ENCODE results near the gene RSU1. TPM values are rescaled to one million over a fixed set of nuclear protein-coding genes. Genes with fewer than 3 reads are reported as not detected.
"Not testable (repeated sequence)": the region's sequence is repeated elsewhere in the genome, so short reads cannot be mapped to it uniquely, and the experiment has no call there.

The RSU1 gene
- total RNA-seq, 1 experiment from 2014 or later: 44.5 TPM

DNA sequence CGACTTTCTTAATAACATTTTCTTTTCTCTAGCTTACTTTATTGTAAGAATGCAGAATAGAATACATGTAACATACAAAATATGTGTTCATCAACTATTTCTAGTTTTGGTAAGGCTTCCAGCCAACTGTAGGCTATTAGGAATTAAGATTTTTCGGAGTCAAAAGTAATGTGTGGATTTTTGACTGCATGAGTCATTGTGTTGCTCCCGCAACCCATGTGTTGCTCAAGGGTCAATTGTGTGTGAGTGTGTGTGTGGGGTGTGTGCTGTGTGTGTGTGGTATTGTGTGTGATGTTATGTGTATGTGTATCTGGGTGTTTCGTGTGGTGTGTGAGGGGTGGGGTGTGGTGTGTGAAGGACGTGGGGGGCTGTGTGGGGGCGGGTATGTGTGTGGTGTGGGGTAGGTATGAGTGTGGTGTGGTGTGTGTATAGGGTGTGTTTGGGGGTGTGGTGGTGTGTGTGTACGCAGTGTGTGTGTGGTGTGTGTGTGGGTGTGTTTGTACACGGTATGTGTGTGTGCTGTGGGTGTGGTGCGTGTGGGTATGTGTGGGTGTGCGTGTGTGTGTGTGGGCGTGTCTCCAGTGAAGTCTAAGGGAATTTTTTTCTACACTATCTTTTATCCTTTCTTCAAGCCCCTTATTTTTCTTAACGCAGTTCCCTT is 60.5 kb downstream of the RSU1 start:
- ChIA-PET CTCF (no interaction called here), POLR2A (ENCODE audit: unreplicated experiment) (no interaction called here)
- no peaks in the 10 kb centered on the region for H3K36me3 ChIP-seq (ENCODE audit: low read depth)
- DNase-seq: no peak
- no peaks in the 10 kb centered on the region for H3K27me3 ChIP-seq (ENCODE audit: insufficient read depth, low read depth)
- H2AFZ ChIP-seq: no peak overlapping the region
- H4K20me1 ChIP-seq (ENCODE audit: insufficient read depth): no peaks in the 10 kb centered on the region
- no peaks in the 10 kb centered on the region for H3K79me2 ChIP-seq (ENCODE audit: low read depth)
- H3F3A ChIP-seq (ENCODE audit: insufficient read depth, low read depth): no peaks in the 10 kb centered on the region
- no peaks in the 10 kb centered on the region for H3K9me2 ChIP-seq (ENCODE audit: insufficient read depth)
- BruUV-seq (replicated peaks): no TSS peak
- H3K4me2 ChIP-seq: no peak overlapping the region
- intact Hi-C loops (cut with micrococcal nuclease; ENCODE audit: unreplicated experiment): no loop called here
- H3K4me1 ChIP-seq (replicated peaks; ENCODE audit: insufficient read depth): no peaks in the 10 kb centered on the region
- no peak for TF ChIP-seq EZH2 (IDR thresholded peaks at IDR 0.05; ENCODE audit: low read depth)
- TF ChIP-seq, protein P1, sequence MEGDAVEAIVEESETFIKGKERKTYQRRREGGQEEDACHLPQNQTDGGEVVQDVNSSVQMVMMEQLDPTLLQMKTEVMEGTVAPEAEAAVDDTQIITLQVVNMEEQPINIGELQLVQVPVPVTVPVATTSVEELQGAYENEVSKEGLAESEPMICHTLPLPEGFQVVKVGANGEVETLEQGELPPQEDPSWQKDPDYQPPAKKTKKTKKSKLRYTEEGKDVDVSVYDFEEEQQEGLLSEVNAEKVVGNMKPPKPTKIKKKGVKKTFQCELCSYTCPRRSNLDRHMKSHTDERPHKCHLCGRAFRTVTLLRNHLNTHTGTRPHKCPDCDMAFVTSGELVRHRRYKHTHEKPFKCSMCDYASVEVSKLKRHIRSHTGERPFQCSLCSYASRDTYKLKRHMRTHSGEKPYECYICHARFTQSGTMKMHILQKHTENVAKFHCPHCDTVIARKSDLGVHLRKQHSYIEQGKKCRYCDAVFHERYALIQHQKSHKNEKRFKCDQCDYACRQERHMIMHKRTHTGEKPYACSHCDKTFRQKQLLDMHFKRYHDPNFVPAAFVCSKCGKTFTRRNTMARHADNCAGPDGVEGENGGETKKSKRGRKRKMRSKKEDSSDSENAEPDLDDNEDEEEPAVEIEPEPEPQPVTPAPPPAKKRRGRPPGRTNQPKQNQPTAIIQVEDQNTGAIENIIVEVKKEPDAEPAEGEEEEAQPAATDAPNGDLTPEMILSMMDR (conservative IDR thresholded peaks at IDR 0.05): no peak
- H3K4me3 ChIP-seq: no peak overlapping the region
- H3K9me3 ChIP-seq (ENCODE audit: insufficient read depth, low read depth): no peaks in the 10 kb centered on the region
- H3K27ac ChIP-seq: no peak overlapping the region

DNA sequence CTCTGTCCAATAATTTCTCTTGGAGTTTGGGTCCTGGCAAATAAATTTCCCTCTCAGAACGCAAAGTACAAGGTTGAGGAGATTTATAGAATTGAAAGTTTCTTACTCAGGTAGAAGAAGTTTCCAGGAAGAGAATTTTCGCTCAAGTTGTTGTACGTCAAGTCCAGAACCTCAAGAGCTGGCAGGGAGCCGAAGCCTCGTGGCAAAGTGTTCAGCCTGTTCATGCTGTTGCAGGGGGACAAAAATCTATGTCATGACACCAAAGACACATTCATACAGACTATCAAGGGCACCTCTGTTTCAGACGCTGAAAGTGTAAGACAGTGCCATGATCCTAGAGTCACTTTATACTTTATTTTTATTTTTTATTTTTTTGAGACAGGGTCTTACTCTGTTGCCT is 62.5 kb downstream of the RSU1 start:
- TF ChIP-seq, protein P1 (conservative IDR thresholded peaks at IDR 0.05): no peak
- no peak for TF ChIP-seq EZH2 (IDR thresholded peaks at IDR 0.05; ENCODE audit: low read depth)
- Histone ChIP-seq H3K79me2 (ENCODE audit: low read depth) (no peaks in the 10 kb centered on the region), H3K4me3 (no peak overlapping the region), H2AFZ (no peak overlapping the region), H3K4me1 (replicated peaks; ENCODE audit: insufficient read depth) (no peaks in the 10 kb centered on the region), H3K27me3 (ENCODE audit: insufficient read depth, low read depth) (no peaks in the 10 kb centered on the region), H4K20me1 (ENCODE audit: insufficient read depth) (no peaks in the 10 kb centered on the region), H3K9me2 (ENCODE audit: insufficient read depth) (no peaks in the 10 kb centered on the region), H3K4me2 (no peak overlapping the region), H3K9me3 (ENCODE audit: insufficient read depth, low read depth) (no peaks in the 10 kb centered on the region), H3K27ac (no peak overlapping the region), H3K36me3 (ENCODE audit: low read depth) (no peaks in the 10 kb centered on the region), H3F3A (ENCODE audit: insufficient read depth, low read depth) (no peaks in the 10 kb centered on the region)
- ChIA-PET POLR2A (ENCODE audit: unreplicated experiment) (no interaction called here), CTCF (no interaction called here)
- no peak for DNase-seq
- intact Hi-C loops (cut with micrococcal nuclease; ENCODE audit: unreplicated experiment): no loop called here
- BruUV-seq (replicated peaks): no TSS peak

DNA sequence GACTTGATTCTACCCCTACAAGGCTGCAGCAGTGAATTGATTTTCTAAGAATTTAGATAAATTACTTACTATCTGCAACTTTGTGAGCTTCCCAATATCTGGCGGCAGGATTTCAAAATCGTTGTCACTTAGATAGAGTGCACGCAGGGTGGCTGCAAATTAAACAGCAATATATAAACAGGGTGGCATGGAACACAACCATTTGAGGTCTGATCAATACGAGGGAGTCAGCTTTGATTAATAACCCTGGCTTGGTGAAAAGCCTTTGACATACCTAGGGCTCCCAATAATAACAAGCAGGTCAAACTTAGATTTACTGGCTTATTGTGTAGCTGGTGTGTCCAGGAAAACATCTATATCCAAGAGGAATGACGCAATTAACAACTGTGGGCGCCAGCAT is 64.4 kb downstream of the RSU1 start:
- CTCF ChIA-PET; H3K36me3 ChIP-seq (ENCODE audit: low read depth); H3K27me3 ChIP-seq (ENCODE audit: insufficient read depth, low read depth); H4K20me1 ChIP-seq (ENCODE audit: insufficient read depth); H3K79me2 ChIP-seq (ENCODE audit: low read depth); H2AFZ ChIP-seq; H3K27ac ChIP-seq; H3K9me2 ChIP-seq (ENCODE audit: insufficient read depth); H3K4me2 ChIP-seq; H3K9me3 ChIP-seq (ENCODE audit: insufficient read depth, low read depth); POLR2A ChIA-PET (ENCODE audit: unreplicated experiment); BruUV-seq (replicated peaks); intact Hi-C loops (cut with micrococcal nuclease; ENCODE audit: unreplicated experiment); H3K4me3 ChIP-seq; H3K4me1 ChIP-seq (replicated peaks; ENCODE audit: insufficient read depth); DNase-seq; H3F3A ChIP-seq (ENCODE audit: insufficient read depth, low read depth): not testable (repeated sequence)

DNA sequence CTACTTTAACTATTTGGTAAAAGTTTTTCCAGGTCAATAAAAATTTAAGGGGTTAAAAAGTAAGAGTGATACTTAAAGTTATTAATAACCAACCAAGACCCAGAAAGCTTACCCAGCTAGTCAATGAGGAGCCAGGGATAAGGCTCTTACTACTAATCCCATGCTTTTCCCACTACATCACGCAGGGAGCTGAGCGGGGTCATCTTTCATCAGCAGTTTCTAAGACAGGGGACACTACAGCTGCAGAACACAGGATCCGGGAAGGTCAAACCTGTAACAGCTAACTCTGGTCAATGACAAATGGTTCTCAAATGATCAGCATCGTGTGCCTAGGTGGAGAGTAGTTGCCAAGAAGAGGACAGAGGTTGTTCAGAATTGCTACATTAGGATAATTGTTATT is 65.1 kb downstream of the RSU1 start:
- TF ChIP-seq, protein P1 (conservative IDR thresholded peaks at IDR 0.05): no peak
- H3K9me2 ChIP-seq (ENCODE audit: insufficient read depth): no peaks in the 10 kb centered on the region
- BruUV-seq (replicated peaks): no TSS peak
- no peaks in the 10 kb centered on the region for H3K36me3 ChIP-seq (ENCODE audit: low read depth)
- H3K79me2 ChIP-seq (ENCODE audit: low read depth): no peaks in the 10 kb centered on the region
- H3K4me1 ChIP-seq (replicated peaks; ENCODE audit: insufficient read depth): no peaks in the 10 kb centered on the region
- ChIA-PET CTCF (no interaction called here), POLR2A (ENCODE audit: unreplicated experiment) (no interaction called here)
- intact Hi-C loops (cut with micrococcal nuclease; ENCODE audit: unreplicated experiment): no loop called here
- no peaks in the 10 kb centered on the region for H4K20me1 ChIP-seq (ENCODE audit: insufficient read depth)
- H3K4me2 ChIP-seq: no peak overlapping the region
- no peak overlapping the region for H3K4me3 ChIP-seq
- no peak for DNase-seq
- H3K27ac ChIP-seq: no peak overlapping the region
- H3K27me3 ChIP-seq (ENCODE audit: insufficient read depth, low read depth): no peaks in the 10 kb centered on the region
- no peak overlapping the region for H2AFZ ChIP-seq
- H3F3A ChIP-seq (ENCODE audit: insufficient read depth, low read depth): no peaks in the 10 kb centered on the region
- no peaks in the 10 kb centered on the region for H3K9me3 ChIP-seq (ENCODE audit: insufficient read depth, low read depth)

Data from PC-9 (cell line).